HepG2 (cell line): Measurements from ENCODE around the gene CLHC1. TPM values are rescaled to one million over a fixed set of nuclear protein-coding genes. Genes with fewer than 3 reads are reported as not detected.
A peak's percentile ranks its signal among the peaks of the same experiment; 100 is the strongest.

Experiments used
- ATAC-seq: fragments of 200-7000 bp; cut with Tn5 transposase; 3 replicates; pipeline ENCODE4 v1.9.1; 2020; ENCODE audit warnings: mild to moderate bottlenecking, moderate library complexity
- BruUV-seq: library from RNA; stranded (reverse); fragments of 400-500 nt; replicated peaks from 2 replicates; lab custom pipeline; 2021; lab: Mats Ljungman, UMichigan
- CTCF ChIA-PET: fragments of 300-600 bp; formaldehyde crosslinking; extraction: SDS; loops from one replicate; lab custom pipeline; 2021; ENCODE audit warnings: low total read pairs, inconsistent platforms, low intra/inter-chr PET ratio; lab: Yijun Ruan, JAX
- POLR2A ChIA-PET: fragments of 350-600 bp; sonication (Branson Sonifier 250); formaldehyde crosslinking; loops from one replicate; lab custom pipeline; 2020; ENCODE audit warnings: antibody characterized with exemption, inconsistent platforms; lab: Yijun Ruan, JAX
- DNase-seq: peaks from one replicate; pipeline ENCODE4 v3.0.0-alpha.2; 2015; ENCODE audit warnings: low spot score
- FAIRE-seq: peaks from 3 replicates; lab custom pipeline; 2011; peaks lifted over from hg19 to GRCh38; lab: Jason Lieb, UNC
- H2AFZ ChIP-seq: one replicate; pipeline ENCODE4 v1.6.1; 2011; ENCODE audit warnings: low read length, inconsistent platforms
- H3K27ac ChIP-seq: fragments of 300-600 bp; 3 replicates; pipeline ENCODE4 v1.8.0; 2011; ENCODE audit warnings: mixed run types, mild to moderate bottlenecking, mixed read lengths, low read length, inconsistent platforms; ENCODE audit not compliant: insufficient read depth; ENCODE audit errors: extremely low read length
- H3K27me3 ChIP-seq, 2 experiments: fragments of 200-600 bp in 1 of 2; 2 replicates in 1 of 2; 3 replicates in 1 of 2; pipeline versions ENCODE4 v1.6.0 to v1.8.0; 2011; ENCODE audit warnings: low read length in 2 of 2, mild to moderate bottlenecking in 2 of 2, moderate library complexity in 2 of 2, inconsistent platforms in 1 of 2; ENCODE audit not compliant: insufficient read depth in 2 of 2, control insufficient read depth in 1 of 2
- H3K36me3 ChIP-seq, 2 experiments: fragments of 200-600 bp in 1 of 2; replicated peaks in 1 of 2; 2 replicates in 1 of 2; 3 replicates in 1 of 2; pipeline versions ENCODE4 v1.5.1 to v1.8.0; 2011; ENCODE audit warnings: low read length in 2 of 2, inconsistent platforms in 1 of 2; ENCODE audit not compliant: insufficient read depth in 2 of 2, control insufficient read depth in 1 of 2
- H3K4me1 ChIP-seq: 2 replicates; pipeline ENCODE4 v1.5.1; 2012; ENCODE audit warnings: low read length, inconsistent platforms; ENCODE audit not compliant: insufficient read depth
- H3K4me2 ChIP-seq: 2 replicates; pipeline ENCODE4 v1.6.0; 2011; ENCODE audit warnings: low read depth, low read length, inconsistent platforms
- H3K4me3 ChIP-seq, 3 experiments: fragments of 200-600 bp in 1 of 3; sonication (generic), shearing (Covaris generic) in 1 of 3; replicated peaks in 1 of 3; 2 replicates each; pipeline ENCODE4 v1.5.1; 2011 to 2016; ENCODE audit warnings: low read length in 3 of 3, inconsistent platforms in 2 of 3, low read depth in 2 of 3, mild to moderate bottlenecking in 2 of 3, control low read depth in 1 of 3, mixed read lengths in 1 of 3; ENCODE audit not compliant: insufficient read depth in 1 of 3
- H3K79me2 ChIP-seq: one replicate; pipeline ENCODE4 v1.6.1; 2011; ENCODE audit warnings: low read length, inconsistent platforms; ENCODE audit not compliant: insufficient read depth
- H3K9ac ChIP-seq: 2 replicates; pipeline ENCODE4 v1.6.0; 2011; ENCODE audit warnings: mild to moderate bottlenecking, low read depth, low read length, inconsistent platforms; ENCODE audit not compliant: insufficient read depth
- H3K9me3 ChIP-seq: 2 replicates; pipeline ENCODE4 v1.5.1; 2012; ENCODE audit warnings: mild to moderate bottlenecking, low read length
- H4K20me1 ChIP-seq: 2 replicates; pipeline ENCODE4 v1.6.0; 2011; ENCODE audit warnings: inconsistent platforms, mild to moderate bottlenecking, low read length, moderate library complexity; ENCODE audit not compliant: insufficient read depth
- NPAS2 ChIP-seq: sonication (generic); formaldehyde crosslinking; IDR thresholded peaks from 2 replicates; pipeline ENCODE4 v1.8.0; 2022; ENCODE audit warnings: mild to moderate bottlenecking, missing genetic modification reagents, borderline replicate concordance
- ZNF160 ChIP-seq: sonication (generic); formaldehyde crosslinking; IDR thresholded peaks from 2 replicates; pipeline ENCODE4 v1.8.0; 2022; ENCODE audit warnings: mild to moderate bottlenecking, inconsistent platforms, missing genetic modification reagents
- ZNF432 ChIP-seq: sonication (generic); formaldehyde crosslinking; IDR thresholded peaks from 2 replicates; pipeline ENCODE4 v1.5.0; 2020; ENCODE audit warnings: missing genetic modification reagents, mild to moderate bottlenecking, borderline replicate concordance
- ZNF550 ChIP-seq: sonication (generic); formaldehyde crosslinking; IDR thresholded peaks from 2 replicates; pipeline ENCODE4 v1.4.0; 2020; ENCODE audit warnings: mild to moderate bottlenecking, missing genetic modification reagents, borderline replicate concordance
- ZNF704 ChIP-seq: sonication (generic); formaldehyde crosslinking; IDR thresholded peaks from 2 replicates; pipeline ENCODE4 v1.8.1; 2023; ENCODE audit warnings: mild to moderate bottlenecking, inconsistent platforms, moderate library complexity, missing genetic modification reagents, borderline replicate concordance
- WGBS: methylation state at CpG from one replicate; pipeline ENCODE4 v1.1.6; 2017; ENCODE audit warnings: low lambda C conversion rate; 5-methylcytosine and 5-hydroxymethylcytosine counted together
- in situ Hi-C: cut with HindIII; loops from 2 replicates; pipeline ENCODE4 v1.10.0; 2017; ENCODE audit warnings: low pct_unique_long_range_greater_than_20kb; ENCODE audit not compliant: extremely low pct_ligation_motif_present
- intact Hi-C: fragments of 100-400 bp; cut with micrococcal nuclease; formaldehyde crosslinking; loops from one replicate; pipeline ENCODE4 v1.10.0; 2022; ENCODE audit not compliant: unreplicated experiment
- polyA plus RNA-seq, 8 experiments: library from polyadenylated mRNA; depleted of rRNA in 3 of 8; stranded (reverse) in 7 of 8; unstranded in 1 of 8; fragments of >200 nt; fragmentation: Illumina TruSeq in 4 of 8; extraction: Trizol in 4 of 8; gene quantifications; 2 replicates each; pipeline versions ENCODE4 v1.2.1 to v1.2.3, GENCODE V29; 2011 to 2016; ENCODE audit warnings: low read depth in 4 of 8, missing spikeins in 1 of 8, mixed read lengths in 1 of 8; ENCODE audit not compliant: insufficient read depth in 1 of 8
- total RNA-seq, 5 experiments: library from RNA; depleted of rRNA; stranded (reverse); fragments of >200 nt; fragmentation: Illumina TruSeq; extraction: Trizol; gene quantifications; 2 replicates each; pipeline ENCODE4 v1.2.3, GENCODE V29; 2016; ENCODE audit warnings: low read depth in 1 of 5

The CLHC1 gene
- total and polyA plus RNA-seq, 2 of the 13 experiments (the other 11 are each of a cell fraction or from before 2014, with no cell fraction given) = 9.8 to 12.6 TPM

- intact Hi-C loops = no loop called here
- Histone ChIP-seq H4K20me1 (no peaks in the 10 kb centered on the region), H3K79me2 (no peaks in the 10 kb centered on the region), H3K27ac (no peak overlapping the region), H3K4me2 (peak overlapping the region; percentile 97), H3K27me3 (peaks cover 1 to 29% of the 10 kb centered on the region in 2 experiments; a peak in 3 of 5 replicates), H3K36me3 (no peaks in the 10 kb centered on the region), H2AFZ (no peak overlapping the region), H3K9ac (no peak overlapping the region), H3K4me1 (peaks cover 41% of the 10 kb centered on the region), H3K4me3 (no peak overlapping the region), H3K9me3 (no peaks in the 10 kb centered on the region)
- DNase-seq (no peak), FAIRE-seq (no peak), ATAC-seq (no peak)
- in situ Hi-C loops = no loop called here
- POLR2A ChIA-PET = no interaction called here
- BruUV-seq = no TSS peak
- WGBS = 17% methylated on average over 4 of the region's 4 CpGs
- TF ChIP-seq ZNF704 (no peak), ZNF160 (peak; percentile 63; the same call in 1 of the 2 replicates)
- CTCF ChIA-PET = no interaction called here
These were observed 96.0 kb downstream of the CLHC1 start for GRCh38 chr2:55136138-55136541.

- TF ChIP-seq ZNF550 (no peak), NPAS2 (no peak), ZNF432 (CRISPR knock-in tag) (no peak)
- TF ChIP-seq, all 625 proteins: peak for 0
- Histone ChIP-seq H3K4me2 (no peak overlapping the region), H2AFZ (no peak overlapping the region), H3K9ac (no peak overlapping the region), H3K27me3 (peaks cover 1 to 27% of the 10 kb centered on the region in 2 experiments; a peak in 3 of 5 replicates), H3K9me3 (no peaks in the 10 kb centered on the region), H4K20me1 (no peaks in the 10 kb centered on the region), H3K4me1 (peaks cover 41% of the 10 kb centered on the region), H3K27ac (no peak overlapping the region), H3K36me3 (no peaks in the 10 kb centered on the region), H3K79me2 (no peaks in the 10 kb centered on the region), H3K4me3 (no peak overlapping the region)
- WGBS = 99% methylated on average over 2 of the region's 2 CpGs
- POLR2A ChIA-PET = no interaction called here
- DNase-seq (no peak), ATAC-seq (no peak), FAIRE-seq (no peak)
- CTCF ChIA-PET = no interaction called here
- in situ Hi-C loops (no loop called here), intact Hi-C loops (no loop called here)
- BruUV-seq = no TSS peak
These were observed 96.6 kb downstream of the CLHC1 start for GRCh38 chr2:55135491-55135890.
